Cardiac muscle cell (in vitro differentiated cells and primary cell): Measurements from ENCODE around the gene HNRNPC. TPM values are rescaled to one million over a fixed set of nuclear protein-coding genes. Genes with fewer than 3 reads are reported as not detected.
A peak's percentile ranks its signal among the peaks of the same experiment; 100 is the strongest.

ENCODE experiments used
- DNase-seq, 2 donors: peaks; one replicate each; pipeline versions ENCODE4 v3.0.0 to v3.0.0-alpha.2; 2010 to 2017; ENCODE audit warnings: low read depth in 1 of 2, low spot score in 1 of 2
- H3K27ac ChIP-seq: fragments of 200-600 bp; sonication (generic); 2 replicates; pipeline ENCODE4 v1.5.1; 2016
- H3K27me3 ChIP-seq: fragments of 200-600 bp; sonication (generic); 2 replicates; pipeline ENCODE4 v1.6.0; 2016; ENCODE audit warnings: control low read depth
- H3K36me3 ChIP-seq: fragments of 200-600 bp; sonication (generic); 2 replicates; pipeline ENCODE4 v1.5.1; 2016; ENCODE audit warnings: control low read depth
- H3K4me1 ChIP-seq: fragments of 200-600 bp; sonication (generic); 2 replicates; pipeline ENCODE4 v1.8.1; 2017; ENCODE audit warnings: low read depth, mild to moderate bottlenecking, mixed run types
- H3K4me3 ChIP-seq: fragments of 200-600 bp; sonication (generic); 2 replicates; pipeline ENCODE4 v1.5.1; 2016; ENCODE audit warnings: mild to moderate bottlenecking
- H3K9me3 ChIP-seq: fragments of 200-600 bp; sonication (generic); 2 replicates; pipeline ENCODE4 v1.5.1; 2017; ENCODE audit warnings: low read depth, mild to moderate bottlenecking, control low read depth
- CTCF ChIP-seq: IDR thresholded peaks from 2 replicates; pipeline ENCODE4 v1.5.1; 2012; ENCODE audit warnings: low read depth, mild to moderate bottlenecking, low read length
- polyA plus RNA-seq: library from polyadenylated mRNA; unstranded; fragments of >200 nt; fragmentation: Nextera tagmentation; extraction: Ambion mirVana; gene quantifications from 2 replicates; pipeline ENCODE4 v1.2.1, GENCODE V29; 2016
- total RNA-seq: library from RNA; depleted of rRNA; stranded (reverse); fragments of >200 nt; gene quantifications from 2 replicates; pipeline ENCODE4 v1.2.3, GENCODE V29; 2016

HNRNPC gene
- total and polyA plus RNA-seq, 2 experiments from 2014 or later = 650 to 928 TPM

- Histone ChIP-seq H3K36me3 (no peaks in the 10 kb centered on the region), H3K27me3 (no peaks in the 10 kb centered on the region), H3K9me3 (no peaks in the 10 kb centered on the region), H3K4me1 (peaks cover 4% of the 10 kb centered on the region), H3K4me3 (no peak overlapping the region), H3K27ac (peak overlapping the region; percentile 21)
- no peak for DNase-seq
- TF ChIP-seq CTCF = no peak
These were observed 67.3 kb downstream of the HNRNPC start for GRCh38 chr14:21201732-21202462.

GRCh38 chr14:21200752-21201461 lies 68.3 kb downstream of the HNRNPC start:
- Histone ChIP-seq H3K4me3 (no peak overlapping the region), H3K27me3 (no peaks in the 10 kb centered on the region), H3K27ac (peak overlapping the region; percentile 21), H3K4me1 (no peaks in the 10 kb centered on the region), H3K9me3 (no peaks in the 10 kb centered on the region), H3K36me3 (no peaks in the 10 kb centered on the region)
- DNase-seq = no peak
- TF ChIP-seq CTCF = no peak

GRCh38 chr14:21199611-21200560 lies 69.4 kb downstream of the HNRNPC start:
- TF ChIP-seq CTCF = no peak
- Histone ChIP-seq H3K9me3 (no peaks in the 10 kb centered on the region), H3K27ac (no peak overlapping the region), H3K4me3 (no peak overlapping the region), H3K36me3 (no peaks in the 10 kb centered on the region), H3K4me1 (no peaks in the 10 kb centered on the region), H3K27me3 (no peaks in the 10 kb centered on the region)
- no peak for DNase-seq

- no peaks in the 10 kb centered on the region for H3K4me1 ChIP-seq
- no peak overlapping the region for H3K27ac ChIP-seq
- H3K36me3 ChIP-seq = no peaks in the 10 kb centered on the region
- H3K27me3 ChIP-seq = no peaks in the 10 kb centered on the region
- no peak for DNase-seq
- no peak overlapping the region for H3K4me3 ChIP-seq
- no peaks in the 10 kb centered on the region for H3K9me3 ChIP-seq
- no peak for TF ChIP-seq CTCF
These were observed 71.6 kb downstream of the HNRNPC start for GRCh38 chr14:21197418-21198205.

GRCh38 chr14:21194597-21194996 lies 74.6 kb downstream of the HNRNPC start:
- H3K9me3 ChIP-seq = no peaks in the 10 kb centered on the region
- no peaks in the 10 kb centered on the region for H3K4me1 ChIP-seq
- no peaks in the 10 kb centered on the region for H3K27me3 ChIP-seq
- no peak for DNase-seq
- no peak overlapping the region for H3K4me3 ChIP-seq
- no peaks in the 10 kb centered on the region for H3K36me3 ChIP-seq
- no peak for TF ChIP-seq CTCF
- H3K27ac ChIP-seq = no peak overlapping the region
